Cardiac muscle cell (in vitro differentiated cells and primary cell): ENCODE results near the gene C10orf67. TPM values are rescaled to one million over a fixed set of nuclear protein-coding genes. Genes with fewer than 3 reads are reported as not detected.

Source experiments
- DNase-seq, 2 donors: peaks; one replicate each; pipeline versions ENCODE4 v3.0.0 to v3.0.0-alpha.2; 2010 to 2017; ENCODE audit warnings: low read depth in 1 of 2, low spot score in 1 of 2
- H3K27ac ChIP-seq: fragments of 200-600 bp; sonication (generic); 2 replicates; pipeline ENCODE4 v1.5.1; 2016
- H3K27me3 ChIP-seq: fragments of 200-600 bp; sonication (generic); 2 replicates; pipeline ENCODE4 v1.6.0; 2016; ENCODE audit warnings: control low read depth
- H3K36me3 ChIP-seq: fragments of 200-600 bp; sonication (generic); 2 replicates; pipeline ENCODE4 v1.5.1; 2016; ENCODE audit warnings: control low read depth
- H3K4me1 ChIP-seq: fragments of 200-600 bp; sonication (generic); 2 replicates; pipeline ENCODE4 v1.8.1; 2017; ENCODE audit warnings: low read depth, mild to moderate bottlenecking, mixed run types
- H3K4me3 ChIP-seq: fragments of 200-600 bp; sonication (generic); 2 replicates; pipeline ENCODE4 v1.5.1; 2016; ENCODE audit warnings: mild to moderate bottlenecking
- H3K9me3 ChIP-seq: fragments of 200-600 bp; sonication (generic); 2 replicates; pipeline ENCODE4 v1.5.1; 2017; ENCODE audit warnings: low read depth, mild to moderate bottlenecking, control low read depth
- CTCF ChIP-seq: IDR thresholded peaks from 2 replicates; pipeline ENCODE4 v1.5.1; 2012; ENCODE audit warnings: low read depth, mild to moderate bottlenecking, low read length
- polyA plus RNA-seq: library from polyadenylated mRNA; unstranded; fragments of >200 nt; fragmentation: Nextera tagmentation; extraction: Ambion mirVana; gene quantifications from 2 replicates; pipeline ENCODE4 v1.2.1, GENCODE V29; 2016
- total RNA-seq: library from RNA; depleted of rRNA; stranded (reverse); fragments of >200 nt; gene quantifications from 2 replicates; pipeline ENCODE4 v1.2.3, GENCODE V29; 2016

C10orf67 gene
- total and polyA plus RNA-seq, 2 experiments from 2014 or later: 0.16 to 0.33 TPM

- H3K27me3 ChIP-seq: peaks cover 100% of the 10 kb centered on the region
- H3K4me3 ChIP-seq: no peak overlapping the region
- no peak for TF ChIP-seq CTCF
- no peaks in the 10 kb centered on the region for H3K36me3 ChIP-seq
- H3K4me1 ChIP-seq: no peaks in the 10 kb centered on the region
- no peak overlapping the region for H3K27ac ChIP-seq
- DNase-seq: no peak
- no peaks in the 10 kb centered on the region for H3K9me3 ChIP-seq
Measured at GRCh38 chr10:23203369-23204325, 140.9 kb downstream of the C10orf67 start.

GRCh38 chr10:23202779-23203178 is 141.8 kb downstream of the C10orf67 start:
- H3K27ac ChIP-seq: no peak overlapping the region
- peaks cover 100% of the 10 kb centered on the region for H3K27me3 ChIP-seq
- no peaks in the 10 kb centered on the region for H3K9me3 ChIP-seq
- TF ChIP-seq CTCF: no peak
- H3K4me3 ChIP-seq: no peak overlapping the region
- H3K4me1 ChIP-seq: no peaks in the 10 kb centered on the region
- no peaks in the 10 kb centered on the region for H3K36me3 ChIP-seq
- DNase-seq: no peak

GRCh38 chr10:23201837-23202236 is 142.8 kb downstream of the C10orf67 start:
- Histone ChIP-seq H3K36me3 (no peaks in the 10 kb centered on the region), H3K4me3 (no peak overlapping the region), H3K9me3 (no peaks in the 10 kb centered on the region), H3K27ac (no peak overlapping the region), H3K4me1 (no peaks in the 10 kb centered on the region), H3K27me3 (peaks cover 100% of the 10 kb centered on the region)
- no peak for DNase-seq
- TF ChIP-seq CTCF: no peak

GRCh38 chr10:23200997-23201652 is 143.5 kb downstream of the C10orf67 start:
- Histone ChIP-seq H3K27me3 (peaks cover 100% of the 10 kb centered on the region), H3K36me3 (no peaks in the 10 kb centered on the region), H3K9me3 (no peaks in the 10 kb centered on the region), H3K4me3 (no peak overlapping the region), H3K27ac (no peak overlapping the region), H3K4me1 (no peaks in the 10 kb centered on the region)
- DNase-seq: no peak
- no peak for TF ChIP-seq CTCF

GRCh38 chr10:23200586-23200985 is 144.0 kb downstream of the C10orf67 start:
- no peak for DNase-seq
- no peak for TF ChIP-seq CTCF
- H3K36me3 ChIP-seq: no peaks in the 10 kb centered on the region
- H3K4me1 ChIP-seq: no peaks in the 10 kb centered on the region
- peaks cover 100% of the 10 kb centered on the region for H3K27me3 ChIP-seq
- no peak overlapping the region for H3K27ac ChIP-seq
- no peaks in the 10 kb centered on the region for H3K9me3 ChIP-seq
- no peak overlapping the region for H3K4me3 ChIP-seq
